HUES6 (cell line): ENCODE measurements around the gene SEC24B.

Experiments used
- H3K27ac ChIP-seq: 2 replicates; pipeline ENCODE4 v1.7.0; 2013; ENCODE audit warnings: low read depth, mild to moderate bottlenecking, low read length, inconsistent platforms
- H3K27me3 ChIP-seq: 2 replicates; pipeline ENCODE4 v1.6.1; 2013; ENCODE audit warnings: low read length; ENCODE audit not compliant: control insufficient read depth, insufficient read depth
- H3K36me3 ChIP-seq: 2 replicates; pipeline ENCODE4 v1.6.1; 2013; ENCODE audit warnings: low read length; ENCODE audit not compliant: control insufficient read depth, insufficient read depth
- H3K4me1 ChIP-seq: 2 replicates; pipeline ENCODE4 v1.6.1; 2013; ENCODE audit warnings: low read length; ENCODE audit not compliant: control insufficient read depth, insufficient read depth
- H3K4me3 ChIP-seq: 2 replicates; pipeline ENCODE4 v1.5.1; 2013; ENCODE audit warnings: low read depth, low read length
- H3K9ac ChIP-seq: one replicate; pipeline ENCODE4 v1.6.1; 2013; ENCODE audit warnings: mild to moderate bottlenecking, low read length
- H3K9me3 ChIP-seq: 2 replicates; pipeline ENCODE4 v1.6.1; 2013; ENCODE audit warnings: low read depth, low read length; ENCODE audit not compliant: control insufficient read depth, insufficient read depth

Gene SEC24B

DNA sequence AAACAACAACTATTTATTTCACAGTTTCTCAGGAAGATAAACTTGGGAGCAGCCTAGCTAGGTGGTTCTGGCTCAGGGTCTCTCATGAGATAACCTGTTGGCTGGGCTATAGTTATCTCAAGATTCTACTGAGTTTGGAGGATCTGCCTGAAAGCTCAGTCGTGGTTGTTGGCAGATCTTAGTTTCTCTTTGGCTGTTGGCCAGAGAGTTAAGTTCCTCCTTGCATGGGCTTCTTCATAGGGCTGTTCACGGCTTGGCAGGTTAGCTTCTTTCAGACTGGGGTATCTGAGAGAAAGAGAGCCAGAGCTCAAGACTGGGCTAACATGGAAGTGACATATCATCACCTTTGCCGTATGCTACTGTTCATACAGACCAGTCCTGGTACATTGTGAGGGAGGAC is 28.7 kb downstream of the SEC24B start:
- Histone ChIP-seq H3K4me1 (peaks cover 9% of the 10 kb centered on the region; the same call in 1 of the 2 replicates), H3K9me3 (peaks cover 3% of the 10 kb centered on the region; the same call in 1 of the 2 replicates), H3K27me3 (no peaks in the 10 kb centered on the region), H3K27ac (no peak overlapping the region), H3K9ac (no peak overlapping the region), H3K36me3 (peaks cover 32% of the 10 kb centered on the region), H3K4me3 (no peak overlapping the region)

DNA sequence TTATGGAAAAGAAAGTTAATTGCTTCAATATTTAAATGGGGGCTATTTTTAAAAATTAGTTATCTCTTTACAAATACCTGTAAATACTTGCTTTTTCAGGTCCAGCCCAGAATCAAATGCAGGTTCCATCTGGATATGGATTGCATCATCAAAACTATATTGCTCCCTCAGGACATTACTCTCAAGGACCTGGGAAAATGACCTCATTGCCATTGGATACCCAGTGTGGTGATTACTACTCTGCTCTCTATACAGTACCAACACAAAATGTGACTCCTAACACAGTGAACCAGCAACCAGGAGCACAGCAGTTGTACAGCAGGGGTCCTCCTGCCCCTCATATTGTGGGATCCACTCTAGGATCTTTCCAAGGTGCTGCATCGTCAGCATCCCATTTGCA is 29.2 kb downstream of the SEC24B start:
- Histone ChIP-seq H3K4me1 (peaks cover 9% of the 10 kb centered on the region; the same call in 1 of the 2 replicates), H3K27ac (no peak overlapping the region), H3K9ac (no peak overlapping the region), H3K36me3 (peaks cover 31% of the 10 kb centered on the region), H3K4me3 (no peak overlapping the region), H3K27me3 (no peaks in the 10 kb centered on the region), H3K9me3 (no peaks in the 10 kb centered on the region)

DNA sequence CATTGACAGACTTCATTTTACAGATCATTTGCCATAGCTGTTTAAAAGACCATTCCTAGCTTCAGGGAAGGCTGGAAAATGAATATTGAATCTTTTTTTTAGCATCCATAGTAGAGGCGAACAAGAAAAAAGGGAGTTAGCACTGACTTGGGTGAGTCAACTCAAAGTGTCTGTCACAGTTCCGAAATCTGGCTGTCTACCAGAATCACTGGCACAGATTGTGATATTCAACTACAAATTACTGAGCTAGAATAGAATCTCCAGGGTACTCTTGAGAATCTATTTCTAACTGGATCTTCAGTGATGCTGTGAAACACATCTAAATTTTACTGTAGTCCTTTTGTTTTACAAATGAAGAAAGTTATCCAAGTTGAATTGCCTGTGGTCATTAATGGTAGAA is 31.5 kb downstream of the SEC24B start:
- peaks cover 43% of the 10 kb centered on the region for H3K36me3 ChIP-seq
- no peak overlapping the region for H3K4me3 ChIP-seq
- H3K27ac ChIP-seq: no peak overlapping the region
- no peaks in the 10 kb centered on the region for H3K27me3 ChIP-seq
- no peaks in the 10 kb centered on the region for H3K9me3 ChIP-seq
- peaks cover 9% of the 10 kb centered on the region; the same call in 1 of the 2 replicates for H3K4me1 ChIP-seq
- no peak overlapping the region for H3K9ac ChIP-seq

DNA sequence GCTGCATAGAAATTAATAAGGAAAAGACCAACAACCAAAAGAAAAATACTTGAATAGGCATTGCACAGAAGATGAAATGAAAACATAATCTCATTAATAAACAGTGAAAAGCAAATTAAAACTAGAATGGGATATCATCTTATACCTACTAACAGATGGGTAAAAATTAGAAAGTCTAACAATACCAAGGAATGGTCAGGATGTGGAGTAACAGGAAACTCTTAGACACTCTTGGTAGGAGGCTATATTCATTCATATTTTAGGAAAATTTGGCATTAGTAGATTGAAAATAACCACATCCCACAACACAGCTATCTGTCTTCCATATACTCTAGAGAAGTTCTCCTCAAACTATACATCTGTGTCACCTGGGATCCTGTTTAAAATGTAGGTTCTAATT is 36.3 kb downstream of the SEC24B start:
- peaks cover 3% of the 10 kb centered on the region; the same call in 1 of the 2 replicates for H3K4me1 ChIP-seq
- no peak overlapping the region for H3K4me3 ChIP-seq
- H3K27ac ChIP-seq: no peak overlapping the region
- no peak overlapping the region for H3K9ac ChIP-seq
- H3K9me3 ChIP-seq: no peaks in the 10 kb centered on the region
- H3K27me3 ChIP-seq: no peaks in the 10 kb centered on the region
- H3K36me3 ChIP-seq: peaks cover 31% of the 10 kb centered on the region

DNA sequence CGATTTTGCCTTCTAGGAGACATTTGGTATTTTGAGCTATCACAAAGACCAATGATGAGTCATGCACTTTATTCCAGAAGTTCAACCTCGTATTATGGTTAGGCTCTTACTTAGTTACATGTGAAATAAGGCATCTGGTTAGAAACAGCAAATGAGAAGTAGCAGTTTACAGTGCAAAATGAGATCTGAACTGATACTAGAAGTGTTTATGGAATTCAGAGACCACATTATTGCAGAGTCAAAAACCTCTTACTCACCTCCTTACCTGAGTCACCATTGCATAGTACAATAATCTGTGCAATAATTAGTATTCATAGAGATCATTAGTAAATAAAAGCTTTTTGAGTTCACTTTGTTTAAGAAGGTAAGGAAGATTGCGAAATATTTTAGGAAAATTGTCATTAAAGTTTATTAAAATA is 38.7 kb downstream of the SEC24B start:
- no peak overlapping the region for H3K4me3 ChIP-seq
- no peak overlapping the region; the same call in 1 of the 2 replicates for H3K27ac ChIP-seq
- H3K9ac ChIP-seq: no peak overlapping the region
- H3K9me3 ChIP-seq: no peaks in the 10 kb centered on the region
- no peaks in the 10 kb centered on the region for H3K27me3 ChIP-seq
- H3K4me1 ChIP-seq: no peaks in the 10 kb centered on the region
- peaks cover 32% of the 10 kb centered on the region for H3K36me3 ChIP-seq

DNA sequence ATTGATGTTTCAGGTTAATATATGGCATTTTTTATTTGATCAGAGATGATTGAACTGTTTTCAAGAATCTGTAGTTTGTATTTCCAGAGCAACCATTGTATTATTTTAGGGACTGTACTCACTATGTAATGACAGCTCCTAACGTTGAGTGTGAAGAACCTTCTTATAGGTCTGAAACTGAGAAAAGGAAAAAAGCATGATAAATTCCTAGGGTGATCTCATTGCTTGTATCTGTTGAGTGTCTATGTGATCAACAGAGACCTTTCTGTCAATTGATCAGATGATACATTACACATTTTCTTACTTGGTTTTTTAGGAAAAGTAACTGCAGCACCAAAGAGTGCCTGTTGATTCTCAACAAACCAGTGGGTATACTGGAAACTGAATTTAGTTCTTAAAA is 40.2 kb downstream of the SEC24B start:
- H3K9ac ChIP-seq: no peak overlapping the region
- no peaks in the 10 kb centered on the region for H3K4me1 ChIP-seq
- no peak overlapping the region for H3K4me3 ChIP-seq
- no peaks in the 10 kb centered on the region for H3K9me3 ChIP-seq
- H3K36me3 ChIP-seq: peaks cover 23% of the 10 kb centered on the region
- no peaks in the 10 kb centered on the region for H3K27me3 ChIP-seq
- H3K27ac ChIP-seq: no peak overlapping the region

DNA sequence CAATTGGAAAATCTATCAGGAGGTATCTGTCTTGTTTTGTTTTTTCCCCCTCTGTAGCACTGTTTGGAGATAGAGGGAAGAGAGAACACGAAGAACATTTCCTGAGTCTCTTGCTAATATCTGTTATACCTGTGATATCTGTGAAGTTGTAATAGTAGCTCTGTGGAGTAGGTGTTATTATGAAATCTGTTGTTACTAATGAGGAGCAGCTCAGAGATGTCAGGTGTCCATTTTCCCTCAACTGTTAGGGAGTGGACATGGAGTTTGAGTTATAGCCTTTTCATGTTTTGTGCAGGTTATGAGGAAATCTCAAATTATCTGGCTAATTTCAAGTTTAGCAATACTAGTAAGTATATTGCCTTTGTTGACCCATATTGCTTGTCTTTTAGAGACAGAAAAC is 52.4 kb downstream of the SEC24B start:
- Histone ChIP-seq H3K4me3 (no peak overlapping the region), H3K9me3 (no peaks in the 10 kb centered on the region), H3K9ac (no peak overlapping the region), H3K4me1 (no peaks in the 10 kb centered on the region), H3K27ac (no peak overlapping the region), H3K27me3 (no peaks in the 10 kb centered on the region), H3K36me3 (peaks cover 7% of the 10 kb centered on the region)

DNA sequence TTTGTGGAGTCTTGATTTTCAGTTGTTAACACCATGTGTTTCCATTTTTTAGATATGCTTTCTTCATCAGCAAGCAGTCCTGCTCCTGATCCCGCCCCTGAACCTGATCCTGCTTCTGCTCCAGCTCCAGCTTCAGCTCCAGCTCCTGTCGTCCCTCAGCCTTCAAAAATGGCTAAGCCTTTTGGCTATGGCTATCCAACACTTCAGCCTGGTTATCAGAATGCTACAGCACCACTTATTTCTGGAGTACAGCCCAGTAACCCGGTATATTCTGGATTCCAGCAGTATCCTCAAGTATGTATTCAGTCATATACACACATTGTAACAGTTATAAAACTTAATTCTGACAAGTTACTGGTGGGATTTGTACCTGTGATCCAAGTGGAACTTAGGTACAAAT is 60.9 kb downstream of the SEC24B start:
- Histone ChIP-seq H3K4me3 (no peak overlapping the region), H3K27me3 (no peaks in the 10 kb centered on the region), H3K4me1 (no peaks in the 10 kb centered on the region), H3K27ac (no peak overlapping the region), H3K9me3 (no peaks in the 10 kb centered on the region), H3K36me3 (peaks cover 53% of the 10 kb centered on the region), H3K9ac (no peak overlapping the region)

DNA sequence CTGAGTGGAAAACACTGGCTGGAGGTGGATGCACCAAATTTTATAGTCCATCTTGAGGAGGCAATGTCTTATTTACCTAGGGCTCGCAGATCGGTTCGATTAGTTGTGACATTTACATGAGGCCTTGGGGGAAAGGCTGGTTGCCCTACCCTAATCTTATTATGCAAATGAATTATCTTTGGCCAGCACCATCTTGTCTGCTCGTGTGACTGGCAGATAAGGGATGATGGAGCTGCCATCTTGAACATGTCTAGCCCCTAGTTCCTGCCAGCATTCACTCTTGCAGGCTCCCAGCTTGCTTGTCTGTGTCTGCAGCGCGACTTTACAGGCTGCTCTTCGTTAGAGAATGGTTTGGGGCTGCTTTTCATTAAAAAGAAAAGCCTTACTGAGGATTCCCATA is 61.9 kb downstream of the SEC24B start:
- Histone ChIP-seq H3K4me1 (no peaks in the 10 kb centered on the region), H3K36me3 (peaks cover 58% of the 10 kb centered on the region), H3K27me3 (no peaks in the 10 kb centered on the region), H3K9me3 (no peaks in the 10 kb centered on the region), H3K9ac (no peak overlapping the region), H3K27ac (no peak overlapping the region), H3K4me3 (no peak overlapping the region)

DNA sequence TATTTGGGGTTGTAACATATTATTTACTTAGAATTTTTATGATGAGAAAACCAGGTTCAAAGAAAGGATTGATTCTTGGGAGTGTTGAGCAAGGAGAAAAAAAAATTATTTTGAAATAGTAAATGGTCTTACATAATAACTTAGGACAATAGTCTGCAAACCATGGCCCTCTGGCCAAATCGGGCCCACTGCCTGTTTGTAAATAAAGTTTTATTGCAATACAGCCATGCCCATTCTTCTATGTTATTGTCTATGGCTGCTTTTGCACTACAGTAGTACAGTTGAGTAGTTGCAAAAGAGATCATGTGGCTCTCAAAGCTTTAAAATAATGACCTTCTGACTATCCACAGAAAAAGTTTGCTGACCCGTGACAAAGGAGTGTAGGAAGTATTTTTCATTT is 63.3 kb downstream of the SEC24B start:
- Histone ChIP-seq H3K4me3 (no peak overlapping the region), H3K9ac (no peak overlapping the region), H3K4me1 (no peaks in the 10 kb centered on the region), H3K36me3 (peaks cover 64% of the 10 kb centered on the region), H3K27me3 (no peaks in the 10 kb centered on the region), H3K27ac (no peak overlapping the region), H3K9me3 (no peaks in the 10 kb centered on the region)

DNA sequence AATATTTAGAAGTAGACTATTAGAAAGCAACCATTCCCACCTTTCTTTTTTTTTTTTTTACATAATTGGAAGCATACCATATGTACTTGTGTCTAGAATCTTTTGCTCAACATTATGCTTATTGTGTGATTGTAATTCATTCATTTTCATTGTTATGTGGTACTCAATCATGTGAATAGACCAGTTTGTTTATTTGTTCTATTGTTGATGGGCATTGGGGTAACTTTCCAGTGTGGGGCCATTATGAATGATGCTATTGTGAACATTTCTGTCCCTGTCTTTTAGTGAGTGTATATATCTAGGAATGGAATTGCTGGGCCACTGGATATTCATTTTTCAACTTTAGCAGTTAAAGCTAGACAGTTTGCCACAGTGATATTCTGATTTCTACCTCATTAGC is 63.9 kb downstream of the SEC24B start:
- no peaks in the 10 kb centered on the region for H3K27me3 ChIP-seq
- no peaks in the 10 kb centered on the region for H3K4me1 ChIP-seq
- no peaks in the 10 kb centered on the region for H3K9me3 ChIP-seq
- H3K4me3 ChIP-seq: no peak overlapping the region
- no peak overlapping the region for H3K9ac ChIP-seq
- no peak overlapping the region for H3K27ac ChIP-seq
- H3K36me3 ChIP-seq: peaks cover 61% of the 10 kb centered on the region

DNA sequence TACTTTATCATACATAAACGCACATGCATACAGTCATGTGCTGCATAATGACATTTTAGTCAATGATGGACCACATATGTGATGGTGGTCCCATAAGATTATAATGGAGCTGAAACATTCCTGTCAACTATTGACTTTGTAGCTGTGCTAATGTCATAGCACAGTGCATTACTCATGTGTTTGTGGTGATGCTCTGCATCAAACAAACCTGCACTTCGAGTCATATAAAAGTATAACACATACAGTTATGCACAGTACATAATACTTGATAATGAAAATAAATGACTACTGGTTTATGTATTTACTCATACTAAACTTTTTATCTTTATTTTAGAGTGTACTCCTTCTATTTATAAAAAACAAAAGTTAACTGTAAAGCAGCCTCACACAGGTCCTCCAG is 65.9 kb downstream of the SEC24B start:
- Histone ChIP-seq H3K9ac (no peak overlapping the region), H3K36me3 (peaks cover 56% of the 10 kb centered on the region), H3K4me1 (no peaks in the 10 kb centered on the region), H3K27ac (no peak overlapping the region), H3K9me3 (no peaks in the 10 kb centered on the region), H3K4me3 (no peak overlapping the region), H3K27me3 (no peaks in the 10 kb centered on the region)
